Stimulated activated CD8-positive, alpha-beta memory T cell treated with anti-CD3 and anti-CD28 coated beads, Interleukin-15, amount 100 ng/mL, for 48 hours (primary cell): ENCODE measurements around the gene TMEM178A.

Source experiments
- DNase-seq, 2 donors: peaks; one replicate each; pipeline ENCODE4 v3.0.0-alpha.2; 2020; ENCODE audit warnings: low read depth in 2 of 2

The TMEM178A gene

DNA sequence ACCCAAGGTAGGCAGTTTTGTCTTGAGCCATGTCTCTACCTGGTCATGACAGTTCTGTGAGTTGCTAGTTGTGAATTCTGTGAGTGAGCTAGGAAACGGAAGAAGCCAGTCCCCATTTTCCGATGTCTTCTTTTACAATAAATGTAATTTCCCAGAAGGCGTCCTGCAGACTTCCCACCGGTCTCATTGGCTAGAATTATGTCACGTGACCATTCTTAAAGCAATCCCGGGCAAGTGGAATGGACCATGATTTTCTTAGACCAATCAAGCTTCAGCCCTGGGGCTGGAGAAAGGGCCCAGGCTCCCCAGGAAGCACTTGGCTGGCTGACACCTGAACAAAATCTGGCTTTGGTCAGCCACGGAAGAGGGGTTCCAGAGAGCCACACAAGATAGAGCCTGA, 10.6 kb downstream of the TMEM178A start:
- no peak for DNase-seq

DNA sequence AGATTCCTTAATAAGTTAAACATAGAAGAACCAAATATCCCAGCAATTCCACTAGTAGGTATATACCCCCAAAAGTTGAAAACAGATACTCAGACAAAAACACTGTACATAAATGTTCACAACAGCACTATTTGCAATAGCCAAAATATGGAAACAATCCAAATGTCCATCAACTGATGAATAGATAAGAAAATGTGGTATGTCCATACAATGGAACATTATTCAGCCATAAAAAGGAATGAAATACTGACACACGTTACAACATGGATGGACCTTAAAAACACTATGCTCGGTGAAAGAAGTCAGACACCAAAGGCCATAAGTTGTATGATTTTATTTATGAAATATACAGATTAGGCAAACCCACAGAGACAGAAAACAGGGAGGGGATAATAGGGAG, 12.5 kb downstream of the TMEM178A start:
- no peak for DNase-seq

DNA sequence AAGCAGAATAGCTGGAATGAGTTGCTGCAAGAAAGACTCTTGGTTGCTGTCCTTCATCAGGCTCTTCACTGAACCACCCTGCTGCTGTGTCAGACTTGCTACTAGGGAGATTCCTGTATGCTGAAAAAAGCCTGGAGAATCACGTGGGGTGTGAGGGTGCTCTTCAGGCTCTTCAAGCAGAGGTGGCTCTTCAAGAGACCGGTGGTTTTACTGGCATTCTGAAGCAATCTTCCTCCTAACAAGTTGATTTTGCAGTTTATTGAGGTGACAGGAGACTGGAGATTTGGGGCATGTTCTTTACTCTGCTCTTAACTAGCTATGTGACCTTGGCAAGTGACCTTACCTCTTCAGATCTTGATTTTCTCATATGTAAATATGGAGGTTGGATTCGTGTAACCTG, 14.1 kb downstream of the TMEM178A start:
- no peak for DNase-seq

DNA sequence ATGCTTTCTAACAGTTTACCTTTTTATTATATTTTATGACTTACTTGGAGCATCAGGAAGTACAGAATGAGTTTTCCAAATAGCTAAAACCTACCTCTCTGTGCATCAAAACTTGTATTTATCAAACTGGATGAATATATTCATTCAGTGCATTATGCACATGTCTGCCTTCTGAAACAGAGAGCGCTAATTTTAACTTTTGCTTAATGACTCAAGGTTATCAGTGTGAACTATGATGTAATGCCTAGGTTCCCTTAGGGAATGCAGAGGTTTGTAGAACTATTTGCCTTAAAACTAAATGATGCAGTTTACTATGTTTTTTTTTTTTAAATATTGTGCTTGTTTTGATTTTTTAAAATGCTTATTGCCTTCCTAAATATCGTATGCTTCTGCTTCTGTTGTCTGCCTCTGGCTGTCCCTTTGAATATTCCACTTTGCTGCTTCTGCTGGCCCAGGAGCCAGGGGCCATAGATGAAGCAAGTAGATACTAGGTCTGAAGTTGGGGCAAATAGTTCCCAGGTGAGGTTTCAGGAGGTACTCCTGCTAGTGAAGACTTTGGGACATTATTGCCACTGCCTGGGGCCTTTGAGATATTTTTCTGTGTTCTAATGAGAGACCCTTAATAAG, 16.5 kb downstream of the TMEM178A start:
- DNase-seq = no peak

DNA sequence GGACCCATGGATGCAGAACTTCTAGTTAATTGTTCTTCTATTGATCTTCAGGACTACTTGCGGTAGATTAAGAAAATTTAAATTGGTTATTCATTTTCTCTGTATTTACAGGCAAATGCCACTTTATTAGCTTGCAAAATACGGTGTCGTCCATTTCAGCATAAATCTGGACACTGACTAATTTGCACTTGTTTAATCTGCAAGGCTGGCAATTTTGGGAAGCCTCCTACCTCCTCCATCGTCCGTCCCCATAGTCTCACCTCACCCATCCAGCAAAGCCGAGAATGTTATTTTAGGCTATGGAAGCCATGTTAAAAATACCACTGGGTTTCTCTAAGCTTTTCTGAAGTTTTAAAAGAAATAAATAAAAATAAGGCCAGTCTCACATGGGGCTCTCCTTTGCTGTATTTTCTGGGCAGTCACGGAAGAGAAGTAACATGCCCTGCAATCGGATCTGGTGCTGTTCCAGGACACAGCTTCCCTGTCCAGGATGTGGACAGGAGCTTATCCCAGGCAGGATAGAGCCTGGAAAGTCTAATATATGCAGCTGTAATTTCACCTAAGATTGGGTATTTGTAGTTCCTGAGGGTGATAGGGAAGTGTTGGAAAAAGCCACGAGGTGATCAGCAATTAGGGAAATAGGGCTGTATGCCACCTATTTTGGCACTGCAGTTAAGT, 17.4 kb downstream of the TMEM178A start:
- no peak for DNase-seq

DNA sequence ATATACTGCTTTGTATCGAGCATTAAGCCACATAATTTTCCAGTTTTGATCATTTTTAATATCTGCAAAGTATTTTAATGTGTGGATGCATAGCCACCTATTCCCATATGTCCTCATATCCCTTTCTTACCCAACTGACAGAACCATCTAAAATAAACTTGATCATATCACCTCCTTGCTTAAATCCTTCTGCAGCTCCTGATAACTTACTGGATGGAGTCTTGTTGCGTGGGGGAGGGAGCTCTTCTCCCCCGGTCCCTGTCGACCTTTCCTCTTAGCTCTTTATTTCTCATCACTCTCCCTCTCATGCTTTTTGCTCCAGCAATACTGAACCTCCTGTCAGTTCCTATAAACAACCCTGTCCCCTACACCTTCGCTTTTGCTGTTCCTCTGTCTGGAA, 18.7 kb downstream of the TMEM178A start:
- no peak for DNase-seq

DNA sequence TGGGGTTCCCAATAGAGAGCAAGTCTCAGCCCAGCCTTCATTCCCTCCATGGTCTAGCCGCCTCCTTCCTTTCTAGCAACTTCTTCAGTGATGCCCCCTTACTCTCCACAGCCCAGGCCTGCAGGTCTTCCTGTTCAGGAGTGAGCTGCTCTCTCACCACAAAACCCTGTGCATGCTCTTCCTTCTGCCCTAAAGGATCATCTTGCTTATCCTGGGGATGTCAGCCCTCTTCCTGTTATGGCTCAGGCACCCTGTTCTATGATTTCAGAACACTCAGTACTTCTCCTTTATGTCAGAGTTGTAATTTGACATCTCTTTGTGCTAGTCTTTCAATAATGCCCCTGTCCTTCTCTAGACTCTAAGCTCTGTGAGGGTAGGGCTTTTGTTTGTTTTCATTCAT, 19.4 kb downstream of the TMEM178A start:
- no peak for DNase-seq

DNA sequence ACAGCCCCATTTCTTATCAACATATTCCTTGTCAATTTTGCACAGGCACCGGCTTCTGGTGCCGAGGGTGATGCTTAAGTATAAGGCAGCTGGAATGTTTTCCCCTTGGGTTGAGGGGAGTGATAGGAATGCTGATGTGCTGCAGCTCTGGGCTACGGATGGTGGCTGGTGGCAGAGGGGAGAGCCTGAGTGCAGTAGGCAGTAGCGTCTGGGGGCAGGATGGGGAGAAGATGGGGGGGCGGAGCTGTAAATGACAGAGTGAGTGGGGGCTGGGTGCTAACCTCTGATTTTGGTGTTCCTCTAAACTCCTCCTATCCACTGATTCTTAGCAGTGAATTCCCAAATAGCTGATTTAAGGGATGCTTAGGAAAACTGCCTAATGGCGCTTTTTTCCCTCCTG, 20.7 kb downstream of the TMEM178A start:
- DNase-seq = no peak

DNA sequence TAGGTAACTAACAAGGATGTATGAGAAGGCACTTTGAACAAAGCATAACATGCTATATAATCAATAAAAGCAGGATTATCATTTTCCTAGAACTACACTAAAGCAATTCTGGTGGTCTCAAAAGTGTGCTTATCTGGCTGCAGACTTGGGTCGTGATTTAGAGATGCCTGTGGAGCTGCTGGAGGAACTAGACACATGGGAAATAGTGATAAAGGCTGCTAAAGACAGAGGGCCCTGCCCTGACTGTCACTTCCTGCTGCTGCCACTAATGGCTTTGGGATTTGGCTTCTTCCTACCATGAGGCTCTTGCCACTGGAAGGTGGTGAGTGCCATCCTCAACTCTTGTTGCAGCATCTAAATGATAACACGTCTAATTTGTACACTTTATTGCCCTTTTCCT, 22.5 kb downstream of the TMEM178A start:
- DNase-seq = no peak

DNA sequence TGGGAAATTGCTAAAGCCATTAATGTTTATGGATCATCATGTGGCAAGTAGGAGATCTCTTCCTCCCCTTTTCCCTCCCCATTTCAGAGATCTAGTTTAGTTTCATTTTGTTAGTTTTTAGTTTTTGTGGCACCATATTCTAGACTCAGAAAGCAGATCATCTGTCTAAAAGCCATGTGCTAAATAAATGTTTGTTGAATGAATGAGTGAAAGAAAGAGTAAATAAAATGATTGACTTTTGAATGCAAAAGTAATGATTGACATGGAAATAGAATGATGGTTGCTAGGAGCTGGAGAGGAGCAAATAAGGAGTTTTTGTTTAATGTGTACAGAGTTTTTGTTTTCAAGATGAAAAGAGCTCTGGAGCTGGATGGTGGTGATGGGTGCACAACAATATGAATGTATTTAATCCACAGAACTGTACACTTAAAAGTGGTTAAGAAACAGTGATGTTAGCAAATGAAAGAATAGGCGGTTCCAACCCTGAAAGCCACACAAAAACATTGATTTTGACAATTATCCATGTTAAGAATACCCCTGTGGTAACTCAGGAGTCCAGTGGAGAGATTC, 23.6 kb downstream of the TMEM178A start:
- DNase-seq = no peak

DNA sequence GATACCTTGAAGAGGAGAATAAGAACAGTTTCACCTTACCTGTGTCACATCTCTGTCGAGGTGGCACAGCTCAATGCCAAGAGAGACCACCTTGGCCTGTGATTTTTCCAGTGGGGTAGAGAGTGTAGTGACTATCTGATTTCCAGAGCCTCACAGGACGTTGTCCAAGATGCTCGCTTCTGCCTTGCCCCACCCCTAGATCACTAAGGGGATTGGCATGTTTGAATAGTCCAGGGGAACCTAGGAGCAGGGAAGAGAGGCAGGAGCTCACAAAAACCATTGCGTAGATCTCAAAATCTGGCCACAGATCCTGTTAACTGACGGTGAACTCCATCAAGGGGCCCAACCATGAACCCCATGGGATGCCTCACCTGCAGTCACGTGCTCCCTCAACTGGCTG, 24.2 kb downstream of the TMEM178A start:
- DNase-seq = no peak

DNA sequence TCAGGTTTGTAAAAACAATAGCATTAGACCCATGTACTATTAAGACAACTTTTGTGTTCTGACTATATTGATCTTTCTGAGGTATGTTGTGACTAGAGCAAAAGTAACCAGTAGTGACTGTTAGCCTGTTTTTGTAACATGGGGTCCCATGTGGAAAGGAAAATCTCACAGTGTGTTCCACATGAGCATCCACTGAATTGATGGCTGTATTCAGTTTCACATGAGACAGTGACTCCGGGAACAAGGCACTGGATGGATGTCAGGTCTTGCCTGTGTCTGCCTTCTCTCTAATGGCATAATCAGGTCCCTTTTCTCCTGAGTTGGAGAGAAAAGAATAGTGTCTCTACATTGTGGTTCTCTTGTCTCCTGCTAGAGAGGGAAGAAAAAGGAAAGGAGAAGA, 27.5 kb downstream of the TMEM178A start:
- DNase-seq = no peak

DNA sequence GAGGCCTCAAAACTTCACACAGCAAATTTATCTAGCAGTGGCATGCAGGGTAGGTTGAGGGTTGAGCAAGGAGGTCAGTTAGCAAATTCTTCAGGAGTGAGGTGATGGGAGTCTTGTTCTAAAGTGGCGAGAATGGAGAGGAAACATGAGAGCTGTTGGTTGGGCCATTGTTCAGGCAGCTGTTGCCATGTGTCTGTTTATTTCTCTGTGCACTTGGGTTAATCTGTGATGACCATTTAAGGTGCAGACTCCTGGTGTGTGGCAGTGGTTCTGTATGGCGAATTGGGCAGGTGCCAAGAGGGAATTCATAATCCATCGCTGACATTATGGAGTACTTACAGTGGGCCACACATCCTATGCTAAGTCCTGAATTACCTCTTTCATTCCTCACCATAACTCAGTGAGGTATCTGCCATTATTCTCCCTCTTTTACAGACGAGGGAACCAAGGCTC, 30.4 kb downstream of the TMEM178A start:
- no peak for DNase-seq

DNA sequence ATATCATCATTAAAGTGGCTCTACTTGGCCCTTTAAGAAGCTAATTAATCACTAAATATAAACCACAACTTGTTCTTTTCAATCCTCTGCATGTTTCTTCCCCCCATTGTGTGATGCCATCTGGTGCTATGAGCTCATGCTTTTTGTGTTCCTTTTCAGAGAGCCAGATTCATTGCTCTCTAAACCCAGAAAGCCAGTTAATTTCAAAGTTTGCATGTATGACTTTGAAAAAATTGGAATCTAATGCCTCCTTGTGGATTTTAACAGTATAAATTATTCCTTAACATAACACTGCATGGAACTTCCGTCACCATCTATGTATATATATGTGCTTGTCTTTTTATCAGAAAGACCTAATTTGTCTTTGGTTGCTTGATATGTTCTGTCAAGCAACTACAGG, 31.1 kb downstream of the TMEM178A start:
- DNase-seq = no peak

DNA sequence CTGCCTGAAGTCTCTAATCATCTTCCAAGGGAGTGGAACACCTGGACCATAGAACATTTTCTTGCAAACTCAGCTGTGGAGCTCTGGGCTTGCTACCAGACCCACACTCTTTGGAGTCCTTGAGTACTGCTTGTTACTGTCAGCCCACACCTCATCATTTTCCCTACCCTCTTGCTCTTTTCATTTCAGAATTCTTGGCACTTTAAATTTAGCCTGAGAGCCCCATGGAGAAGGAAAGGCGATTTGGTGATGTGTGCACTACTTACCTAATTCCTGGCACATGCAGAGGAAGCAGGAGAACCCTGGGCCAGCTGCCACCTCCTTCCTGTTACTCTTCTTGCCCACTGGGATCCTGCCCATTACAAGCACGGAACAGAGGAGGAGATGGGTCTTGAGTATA, 31.7 kb downstream of the TMEM178A start:
- DNase-seq = no peak

DNA sequence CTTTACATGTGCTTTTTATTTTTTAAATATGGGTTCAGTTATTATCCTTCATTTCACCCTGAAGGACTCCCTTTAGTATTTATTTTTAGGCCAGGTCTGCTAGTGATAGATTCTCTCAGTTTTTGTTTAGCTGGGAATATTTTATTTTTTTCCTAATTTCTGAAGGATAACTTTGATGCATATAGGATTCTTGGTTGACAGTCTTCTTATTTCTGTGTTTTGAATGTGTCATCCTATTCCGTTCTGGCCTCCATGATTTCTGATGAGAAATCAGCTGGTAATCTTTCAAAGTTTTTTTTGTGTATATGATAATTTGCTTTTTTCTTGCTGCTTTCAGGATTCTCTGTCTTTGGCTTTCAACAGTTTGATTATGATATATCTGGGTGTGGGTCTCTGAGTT, 35.4 kb downstream of the TMEM178A start:
- DNase-seq = no peak

DNA sequence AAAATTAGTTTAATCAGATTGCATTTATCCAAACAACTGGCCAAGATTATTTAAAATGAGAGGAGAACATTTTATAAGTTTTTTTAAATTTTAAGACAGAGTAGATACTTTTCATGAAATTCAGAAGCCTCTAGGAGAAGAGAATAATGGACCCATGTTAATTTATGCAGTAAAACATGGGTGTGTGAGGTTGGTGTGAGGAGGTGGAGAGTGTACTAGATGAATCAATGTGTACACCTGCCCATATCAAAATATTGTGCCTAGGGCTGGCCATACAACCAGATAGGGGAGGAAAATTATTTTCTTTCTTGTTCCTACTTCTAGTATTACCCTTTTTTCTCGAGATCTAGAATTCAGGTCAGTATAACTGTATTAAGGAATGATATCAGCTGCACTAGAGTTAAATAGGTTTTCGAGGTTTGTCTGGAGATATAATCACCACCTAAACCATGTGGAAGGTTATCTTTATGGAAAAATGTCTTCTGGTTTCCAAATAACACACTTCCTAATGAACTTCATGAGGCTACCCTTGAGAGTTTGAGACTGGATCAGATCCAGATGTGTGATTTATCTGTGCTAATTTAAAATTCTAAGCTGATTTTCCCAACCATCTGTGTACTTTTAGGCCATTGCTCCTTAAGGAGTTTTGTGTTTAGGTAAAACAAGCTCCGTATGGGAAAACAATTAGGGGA, 37.6 kb downstream of the TMEM178A start:
- no peak for DNase-seq

DNA sequence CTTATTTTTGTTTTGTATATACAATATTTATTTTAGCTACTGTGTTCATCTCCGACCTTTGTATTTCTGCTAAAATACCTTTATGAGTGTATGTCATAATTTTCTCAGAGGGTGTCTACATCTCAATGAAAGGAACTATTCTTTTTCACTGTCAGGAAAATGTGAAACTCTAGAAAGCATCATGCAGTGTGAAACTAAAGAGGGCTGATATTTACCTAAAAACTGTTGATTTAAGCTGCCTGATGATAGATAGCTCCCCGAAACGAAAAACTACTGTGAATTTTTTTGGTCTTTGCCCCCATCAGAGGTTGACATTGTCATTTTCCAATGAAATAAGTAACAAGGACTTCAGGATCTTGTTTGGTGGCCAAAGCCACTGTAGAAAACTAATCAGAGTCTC, 38.8 kb downstream of the TMEM178A start:
- DNase-seq = no peak

DNA sequence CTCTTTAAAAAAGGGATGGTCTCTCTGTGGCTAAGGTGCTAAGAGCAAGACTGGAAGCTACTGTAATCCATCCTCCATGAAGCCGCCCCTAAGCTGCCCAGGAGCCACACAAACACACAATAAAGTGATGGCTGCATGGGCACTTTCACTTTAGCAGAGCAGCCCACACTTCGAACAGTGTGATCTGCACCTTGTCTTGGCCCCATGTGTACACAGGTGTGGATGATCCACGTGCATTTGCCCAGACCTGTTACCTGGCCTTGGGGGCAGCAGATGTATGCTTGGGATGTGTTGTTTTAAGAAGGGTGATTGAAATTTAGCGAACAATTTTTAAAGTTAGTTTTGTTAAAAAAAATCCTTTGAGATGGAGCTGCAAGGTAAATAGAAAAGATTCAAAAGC, 39.9 kb downstream of the TMEM178A start:
- no peak for DNase-seq

DNA sequence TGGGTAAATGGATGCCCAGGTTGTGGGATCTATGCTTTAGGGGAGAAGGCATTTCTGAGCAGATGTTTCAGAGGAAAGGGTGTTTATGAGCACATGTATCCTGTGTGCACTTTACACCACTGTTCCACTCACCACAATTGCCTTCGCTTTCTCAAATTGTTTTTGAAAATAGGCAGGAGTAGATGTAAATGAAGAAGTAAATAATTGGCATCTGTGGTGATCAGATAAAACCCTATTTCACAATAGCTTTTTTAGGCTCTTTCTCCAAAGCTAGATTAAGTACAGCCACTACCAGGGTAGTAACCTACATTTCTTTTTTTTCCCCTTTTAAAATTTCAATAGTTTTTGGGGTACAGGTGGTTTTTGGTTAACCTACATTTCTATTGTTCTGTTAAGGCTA, 40.6 kb downstream of the TMEM178A start:
- DNase-seq = no peak

DNA sequence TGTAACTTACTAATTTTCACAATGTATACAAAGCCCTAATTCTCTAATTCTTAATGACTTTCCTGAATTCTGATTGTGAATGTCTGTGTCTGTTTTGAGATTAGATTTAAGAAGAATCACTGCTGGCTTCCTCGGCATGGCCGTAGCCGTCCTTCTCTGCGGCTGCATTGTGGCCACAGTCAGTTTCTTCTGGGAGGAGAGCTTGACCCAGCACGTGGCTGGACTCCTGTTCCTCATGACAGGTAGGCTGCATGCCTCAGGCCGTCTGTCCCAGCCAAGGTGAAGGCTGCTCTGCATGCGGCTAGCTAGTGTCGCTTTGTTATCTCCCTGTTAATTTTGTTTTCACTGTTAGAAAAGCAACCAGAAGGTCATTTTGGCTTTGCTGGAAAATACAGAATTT, 41.2 kb downstream of the TMEM178A start:
- no peak for DNase-seq

DNA sequence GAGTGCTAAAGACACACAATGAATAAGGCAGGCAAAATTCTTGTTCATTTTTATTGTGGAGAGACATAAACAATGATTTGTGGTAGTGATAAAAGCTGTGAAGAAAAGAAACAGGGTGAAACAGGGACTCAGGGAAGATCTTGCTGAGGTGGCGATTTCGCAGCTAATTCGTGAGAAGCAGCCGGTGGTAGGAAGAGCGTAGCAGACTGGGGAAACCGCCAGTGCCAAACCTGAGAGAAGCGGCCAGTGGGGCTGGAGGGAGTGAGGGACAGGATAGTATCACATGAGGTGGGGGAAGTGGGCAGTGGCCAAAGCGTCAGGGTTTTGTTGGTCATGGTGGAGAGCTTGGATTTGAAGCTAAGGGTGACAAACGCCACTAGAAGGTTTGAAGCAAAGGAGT, 42.3 kb downstream of the TMEM178A start:
- no peak for DNase-seq

DNA sequence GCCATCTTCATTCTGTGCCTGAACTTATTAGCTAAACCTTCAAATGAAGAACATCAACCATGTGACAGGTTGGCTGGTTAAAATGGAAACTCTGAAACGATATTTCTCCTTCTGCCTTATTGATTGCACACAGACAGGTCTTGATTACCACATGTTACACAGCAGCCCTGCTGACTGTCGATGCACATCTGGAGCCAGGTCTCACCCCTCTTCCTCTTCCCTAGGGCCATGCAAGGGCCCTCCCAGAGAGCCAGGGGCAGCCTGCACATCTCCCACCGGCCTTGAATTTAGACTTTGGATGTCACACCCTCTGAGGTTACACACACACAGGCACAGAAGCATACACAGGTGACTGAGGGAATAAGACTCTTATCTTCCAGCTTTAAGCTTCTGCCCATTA, 45.1 kb downstream of the TMEM178A start:
- DNase-seq = no peak
